ENCODE data around the gene LOC128125822.

Gene LOC128125822

GRCh38 chr6:63571361-63572043 lies 778 bp upstream of the LOC128125822 start:
- TF ChIP-seq CTCF (IDR thresholded peaks at IDR 0.05): no peak
- TF ChIP-seq POLR2A (IDR thresholded peaks at IDR 0.05): no peak
- H3K27me3 ChIP-seq: no peaks in the 10 kb centered on the region
- H3K4me1 ChIP-seq: peaks cover 5 to 50% (median 13%) of the 10 kb centered on the region in 3 donors
- DNase-seq: no peak
- peak overlapping the region; percentile 89 to 100 (median 99) for H3K27ac ChIP-seq
- H3K36me3 ChIP-seq: peaks cover 0 to 4% (median 0%) of the 10 kb centered on the region in 3 donors
- peak overlapping the region; percentile 68 to 97 (median 85) for H3K4me3 ChIP-seq
- intact Hi-C loops (cut with DNase I): no loop called here
- H3K9me3 ChIP-seq: no peaks in the 10 kb centered on the region
- 14 to 17% methylated on average over 20 of the region's 20 CpGs for WGBS, 2 donors

- H3K9me3 ChIP-seq: no peaks in the 10 kb centered on the region
- peak overlapping the region; percentile 97 to 100 (median 99) for H3K27ac ChIP-seq
- peaks cover 0 to 16% (median 4%) of the 10 kb centered on the region in 3 donors for H3K36me3 ChIP-seq
- peaks cover 5 to 51% (median 13%) of the 10 kb centered on the region in 3 donors for H3K4me1 ChIP-seq
- TF ChIP-seq POLR2A (IDR thresholded peaks at IDR 0.05) (no peak), CTCF (IDR thresholded peaks at IDR 0.05) (no peak)
- no CpG with 5 or more reads among the region's 42 CpGs for WGBS, 2 donors
- H3K27me3 ChIP-seq: no peaks in the 10 kb centered on the region
- no peak for DNase-seq
- intact Hi-C loops (cut with DNase I): no loop called here
- peak overlapping the region; percentile 68 to 97 (median 85) for H3K4me3 ChIP-seq
Observed at GRCh38 chr6:63572747-63573075, 431 bp downstream of the LOC128125822 start.

GRCh38 chr6:63573076-63573898 lies 1.0 kb downstream of the LOC128125822 start:
- Histone ChIP-seq H3K27me3 (no peaks in the 10 kb centered on the region), H3K27ac (peak overlapping the region; percentile 97 to 100 (median 99)), H3K9me3 (no peaks in the 10 kb centered on the region), H3K4me1 (peaks cover 5 to 51% (median 13%) of the 10 kb centered on the region in 3 donors), H3K4me3 (peak overlapping the region; percentile 68 to 97 (median 85)), H3K36me3 (peaks cover 0 to 22% (median 8%) of the 10 kb centered on the region in 3 donors)
- TF ChIP-seq CTCF (IDR thresholded peaks at IDR 0.05) (peak in 3 of 6 experiments; percentile 3 to 16 (median 11)), POLR2A (IDR thresholded peaks at IDR 0.05) (peak in 3 of 4 donors; percentile 60 to 94 (median 72))
- 0% methylated on average over 2 to 36 of the region's 86 CpGs for WGBS, 2 donors
- DNase-seq: peak; percentile 54
- intact Hi-C loops (cut with DNase I): no loop called here

GRCh38 chr6:63573899-63574553 lies 1.7 kb downstream of the LOC128125822 start:
- no peaks in the 10 kb centered on the region for H3K27me3 ChIP-seq
- H3K27ac ChIP-seq: peak overlapping the region; percentile 97 to 100 (median 99)
- peaks cover 0 to 29% (median 12%) of the 10 kb centered on the region in 3 donors for H3K36me3 ChIP-seq
- H3K9me3 ChIP-seq: no peaks in the 10 kb centered on the region
- DNase-seq: no peak
- TF ChIP-seq POLR2A (IDR thresholded peaks at IDR 0.05) (no peak), CTCF (IDR thresholded peaks at IDR 0.05) (peak; percentile 23 to 64 (median 42))
- peaks cover 5 to 51% (median 13%) of the 10 kb centered on the region in 3 donors for H3K4me1 ChIP-seq
- peak overlapping the region; percentile 68 to 97 (median 85) for H3K4me3 ChIP-seq
- intact Hi-C loops (cut with DNase I): no loop called here
- WGBS, 2 donors: 13 to 16% methylated on average over 10 of the region's 10 CpGs
